Muscle layer of colon (tissue), 2 donors: Measurements from ENCODE around the gene AP4E1.
"Not testable (repeated sequence)": the region's sequence is repeated elsewhere in the genome, so short reads cannot be mapped to it uniquely, and the experiment has no call there.

Experiments used
- H3K27ac ChIP-seq: one replicate; pipeline ENCODE4 v1.7.0; 2013; ENCODE audit warnings: low read depth, mild to moderate bottlenecking, low read length, moderate library complexity
- H3K27me3 ChIP-seq, 2 donors: one replicate each; pipeline ENCODE4 v1.7.0; 2013; ENCODE audit warnings: low read length in 2 of 2, mild to moderate bottlenecking in 2 of 2; ENCODE audit not compliant: insufficient read depth in 2 of 2, control insufficient read depth in 1 of 2
- H3K36me3 ChIP-seq: one replicate; pipeline ENCODE4 v1.7.0; 2013; ENCODE audit warnings: mild to moderate bottlenecking, low read length; ENCODE audit not compliant: insufficient read depth
- H3K4me1 ChIP-seq: one replicate; pipeline ENCODE4 v1.7.0; 2013; ENCODE audit warnings: mild to moderate bottlenecking, low read length; ENCODE audit not compliant: insufficient read depth
- H3K4me3 ChIP-seq, 2 donors: one replicate each; pipeline ENCODE4 v1.7.0; 2013; ENCODE audit warnings: low read length in 2 of 2, low read depth in 1 of 2, mild to moderate bottlenecking in 1 of 2, moderate library complexity in 1 of 2
- H3K9ac ChIP-seq: one replicate; pipeline ENCODE4 v1.7.0; 2013; ENCODE audit warnings: low read length
- H3K9me3 ChIP-seq: one replicate; pipeline ENCODE4 v1.7.0; 2013; ENCODE audit warnings: mild to moderate bottlenecking, low read length
- donor health status: abdominal sarcoma.
- donor health status: Adenocarcinoma of cecum.

The AP4E1 gene

DNA sequence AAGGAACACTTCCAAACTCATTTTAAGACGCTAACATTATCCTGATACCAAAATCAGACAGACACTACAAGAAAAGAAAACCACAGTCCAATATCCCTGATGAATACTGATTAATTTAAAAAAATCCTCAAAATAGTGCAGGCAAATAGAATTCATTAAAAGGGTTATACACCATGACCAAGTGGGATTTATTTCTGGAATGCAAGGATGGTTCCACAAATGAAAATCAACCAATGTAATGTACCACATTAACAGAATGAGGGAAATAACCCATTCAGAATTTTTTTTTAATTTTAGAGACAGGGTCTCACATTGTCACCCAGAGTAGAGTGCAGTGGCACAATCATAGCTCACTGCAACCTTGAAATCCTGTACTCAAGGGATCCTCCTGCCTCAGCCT lies 17.3 kb upstream of the AP4E1 start:
- H3K9me3 ChIP-seq, result no peaks in the 10 kb centered on the region
- no peaks in the 10 kb centered on the region for H3K27me3 ChIP-seq

DNA sequence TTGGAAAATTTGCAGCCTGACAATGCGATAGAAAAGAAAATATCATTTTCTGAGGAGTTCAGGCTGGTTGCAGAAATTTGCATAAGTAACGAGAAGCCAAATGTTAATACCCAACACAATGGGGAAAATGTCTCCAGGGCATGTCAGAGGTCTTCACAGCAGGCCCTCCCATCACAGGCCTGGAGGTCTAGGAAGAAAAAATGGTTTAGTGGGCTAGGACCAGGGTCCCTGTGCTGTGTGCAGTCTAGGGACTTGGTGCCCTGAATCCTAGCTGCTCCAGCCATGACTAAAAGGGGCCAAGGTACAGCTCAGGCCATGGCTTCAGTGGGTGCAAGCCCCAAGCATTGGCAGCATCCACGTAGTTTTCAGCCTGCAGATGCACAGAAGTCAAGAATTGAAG lies 14.5 kb upstream of the AP4E1 start:
- no peak overlapping the region for H3K4me3 ChIP-seq
- H3K27me3 ChIP-seq, result no peaks in the 10 kb centered on the region

More for the DNA sequence above, 17.3 kb upstream of the AP4E1 start:
- Histone ChIP-seq H3K4me1 (no peaks in the 10 kb centered on the region), H3K9ac (no peak overlapping the region), H3K27ac (no peak overlapping the region), H3K4me3 (no peak overlapping the region), H3K36me3 (no peaks in the 10 kb centered on the region)

DNA sequence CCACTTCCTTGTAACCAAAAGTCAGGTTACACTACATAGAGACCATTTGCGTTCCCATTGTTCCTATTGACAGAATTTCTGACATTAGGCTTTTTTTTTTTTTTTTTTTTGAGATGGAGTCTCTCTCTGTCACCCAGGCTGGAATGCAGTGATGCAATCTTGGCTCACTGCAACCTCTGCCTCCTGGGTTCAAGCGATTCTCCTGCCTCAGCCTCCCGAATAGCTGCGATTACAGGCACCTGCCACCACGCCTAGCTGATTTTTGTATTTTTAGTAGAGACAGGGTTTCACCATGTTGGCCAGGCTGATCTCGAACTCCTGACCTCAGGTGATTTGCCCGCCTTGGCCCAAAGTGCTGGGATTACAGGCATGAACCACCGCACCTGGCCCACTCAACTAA lies 7.1 kb upstream of the AP4E1 start:
- H3K27me3 ChIP-seq, H3K9me3 ChIP-seq, H3K4me3 ChIP-seq, H3K9ac ChIP-seq, H3K36me3 ChIP-seq, H3K27ac ChIP-seq, H3K4me1 ChIP-seq: not testable (repeated sequence)

More for the DNA sequence above, 14.5 kb upstream of the AP4E1 start:
- Histone ChIP-seq H3K9ac (no peak overlapping the region), H3K27ac (no peak overlapping the region), H3K36me3 (no peaks in the 10 kb centered on the region), H3K9me3 (no peaks in the 10 kb centered on the region), H3K4me1 (no peaks in the 10 kb centered on the region)

DNA sequence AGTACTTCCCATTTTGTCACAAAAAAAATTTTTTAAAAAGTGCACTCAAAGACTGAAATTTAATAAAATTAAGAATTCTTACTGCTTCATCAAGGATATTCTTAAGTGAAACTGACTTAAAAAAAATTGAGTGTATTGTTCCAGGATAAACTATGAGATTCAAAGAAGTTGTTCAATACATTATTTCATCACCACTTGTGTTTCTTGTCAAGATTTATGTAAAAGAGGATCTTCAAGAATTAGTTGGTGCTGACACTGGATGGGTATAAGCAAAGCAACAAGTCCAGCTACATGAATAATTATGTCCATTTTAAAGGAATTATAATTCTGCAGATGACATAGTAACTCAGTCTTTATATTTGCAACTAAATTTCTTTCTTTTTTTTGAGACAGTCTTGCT lies 4.3 kb upstream of the AP4E1 start:
- no peak overlapping the region for H3K9ac ChIP-seq
- no peaks in the 10 kb centered on the region for H3K9me3 ChIP-seq
- no peak overlapping the region for H3K27ac ChIP-seq
- H3K4me3 ChIP-seq, result no peak overlapping the region
- H3K27me3 ChIP-seq, result no peaks in the 10 kb centered on the region
- no peaks in the 10 kb centered on the region for H3K36me3 ChIP-seq
- peaks cover 5% of the 10 kb centered on the region for H3K4me1 ChIP-seq

DNA sequence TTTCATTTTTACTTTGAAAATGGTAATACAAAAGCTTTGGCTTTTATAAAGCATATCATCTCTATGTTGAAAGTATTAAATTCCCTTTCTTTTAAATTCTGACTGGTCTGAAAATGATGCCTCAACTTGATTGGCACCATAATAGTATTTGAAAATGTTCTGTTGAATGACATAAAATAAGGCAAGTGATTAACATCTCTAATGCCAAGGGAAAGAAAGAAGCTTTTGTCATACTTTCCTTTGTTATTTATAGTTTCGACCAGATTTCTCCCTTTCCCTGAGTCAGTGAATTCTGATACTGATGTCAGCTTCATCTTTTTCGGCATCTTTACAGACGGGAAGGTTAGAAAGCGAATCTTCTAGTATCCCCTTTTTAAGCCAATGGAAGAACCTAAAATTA lies 3.4 kb upstream of the AP4E1 start:
- no peaks in the 10 kb centered on the region for H3K9me3 ChIP-seq
- no peak overlapping the region for H3K4me3 ChIP-seq
- H3K36me3 ChIP-seq, result no peaks in the 10 kb centered on the region
- H3K9ac ChIP-seq, result no peak overlapping the region
- peaks cover 6% of the 10 kb centered on the region for H3K4me1 ChIP-seq
- H3K27ac ChIP-seq, result no peak overlapping the region
- no peaks in the 10 kb centered on the region for H3K27me3 ChIP-seq

DNA sequence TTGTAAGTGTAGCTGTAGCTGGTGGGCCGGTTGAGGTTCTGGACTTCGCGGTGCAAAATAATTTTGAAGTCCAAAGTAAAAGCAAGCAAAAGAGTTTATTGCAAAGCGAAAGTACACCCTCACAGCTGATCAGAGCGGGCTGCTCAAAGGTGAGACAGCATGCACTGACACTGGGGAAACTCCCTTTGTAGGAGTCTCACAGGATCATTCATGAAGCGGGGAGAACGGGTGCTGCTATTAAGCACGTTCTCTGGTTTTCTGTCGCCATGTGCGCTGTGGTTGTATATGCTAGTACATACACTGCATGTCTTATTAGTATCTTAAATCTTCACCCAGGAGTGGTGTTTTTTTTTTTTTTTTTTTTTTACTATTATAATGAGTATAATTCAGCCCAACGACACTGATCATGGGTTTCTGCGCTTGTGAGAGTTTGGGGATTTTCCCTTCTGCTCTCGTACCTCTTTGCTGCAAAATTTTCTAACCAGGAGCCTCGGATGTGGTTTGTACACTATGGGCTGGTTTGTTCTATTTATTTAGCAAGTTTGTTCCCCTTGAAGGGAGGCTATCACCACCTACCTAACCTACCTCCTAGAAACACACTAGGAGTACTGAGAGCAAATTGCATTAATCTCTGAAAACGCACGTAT lies 1.4 kb upstream of the AP4E1 start:
- Histone ChIP-seq H3K27me3 (no peaks in the 10 kb centered on the region), H3K4me1 (peaks cover 11% of the 10 kb centered on the region), H3K27ac (no peak overlapping the region), H3K4me3 (peak overlapping the region; percentile 93 to 98), H3K9me3 (no peaks in the 10 kb centered on the region), H3K36me3 (no peaks in the 10 kb centered on the region), H3K9ac (peak overlapping the region; percentile 83)

DNA sequence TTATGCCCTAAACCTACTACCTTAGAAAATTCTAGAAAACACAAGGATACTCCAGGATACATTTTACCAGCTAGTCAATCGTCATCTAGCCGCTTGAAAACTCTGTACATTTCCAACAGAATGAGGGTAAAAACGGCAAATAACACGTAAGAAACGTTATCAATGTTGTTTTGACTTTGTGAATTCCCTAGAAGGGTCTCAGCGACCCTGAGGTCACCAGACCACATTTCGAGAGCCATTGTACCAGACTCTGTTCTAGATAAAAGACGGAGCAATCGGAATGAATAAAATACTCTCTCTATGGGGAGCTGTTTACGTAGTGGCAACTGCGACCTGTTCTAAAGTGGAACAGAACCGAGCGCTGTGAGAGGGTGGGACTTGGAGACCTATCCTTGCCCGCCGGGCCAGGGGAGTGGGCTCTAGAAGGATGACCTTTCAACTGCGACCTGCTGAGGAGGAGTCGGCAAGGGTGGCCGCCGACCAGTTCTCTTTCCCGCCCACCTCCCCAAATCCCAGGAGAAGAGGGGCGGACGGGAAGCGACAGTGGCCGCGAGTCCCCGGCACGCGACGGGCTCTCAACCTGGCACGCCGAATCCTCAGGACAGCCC lies 778 bp upstream of the AP4E1 start:
- Histone ChIP-seq H3K27ac (peak overlapping the region; percentile 87), H3K4me1 (peaks cover 11% of the 10 kb centered on the region), H3K36me3 (no peaks in the 10 kb centered on the region), H3K9me3 (no peaks in the 10 kb centered on the region), H3K9ac (peak overlapping the region; percentile 83), H3K4me3 (peak overlapping the region; percentile 93 to 98), H3K27me3 (no peaks in the 10 kb centered on the region)

DNA sequence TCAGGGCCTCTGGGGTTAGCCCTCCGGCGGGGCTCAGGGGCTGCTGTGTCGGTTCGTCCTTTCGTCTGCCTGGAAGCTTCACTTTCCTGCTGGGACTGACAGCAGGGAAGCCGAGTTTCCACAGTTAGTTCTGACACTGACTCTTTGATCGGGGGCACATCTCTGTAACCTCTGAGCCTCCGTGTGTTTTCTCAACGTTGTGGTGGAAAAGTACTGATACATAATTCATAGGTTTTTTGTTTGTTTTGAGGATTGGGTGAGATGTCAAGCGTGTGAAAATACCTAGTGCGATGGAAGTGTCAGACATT lies 481 bp downstream of the AP4E1 start:
- Histone ChIP-seq H3K4me3 (peak overlapping the region; percentile 93 to 98), H3K9me3 (no peaks in the 10 kb centered on the region), H3K36me3 (no peaks in the 10 kb centered on the region), H3K4me1 (peaks cover 11% of the 10 kb centered on the region), H3K27me3 (no peaks in the 10 kb centered on the region), H3K9ac (peak overlapping the region; percentile 75), H3K27ac (peak overlapping the region; percentile 87)

DNA sequence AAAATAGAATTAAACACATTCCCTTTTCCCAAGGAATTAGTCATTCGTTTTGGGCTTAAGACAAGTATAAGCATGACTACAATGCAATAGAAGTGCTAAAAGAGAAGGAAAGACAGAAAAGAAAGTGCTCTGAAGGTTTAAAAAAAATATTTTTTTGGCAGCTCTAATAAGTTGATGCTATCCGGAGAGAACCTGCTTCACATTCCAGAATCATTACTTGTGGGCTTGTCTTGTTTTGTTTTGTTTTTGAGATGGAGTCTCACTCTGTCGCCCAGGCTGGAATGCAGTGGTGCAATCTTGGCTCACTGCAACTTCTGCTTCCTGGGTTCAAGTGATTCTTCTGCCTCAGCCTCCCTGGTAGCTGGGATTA lies 1.9 kb downstream of the AP4E1 start:
- not testable (repeated sequence) for H3K27ac ChIP-seq, H3K9ac ChIP-seq

DNA sequence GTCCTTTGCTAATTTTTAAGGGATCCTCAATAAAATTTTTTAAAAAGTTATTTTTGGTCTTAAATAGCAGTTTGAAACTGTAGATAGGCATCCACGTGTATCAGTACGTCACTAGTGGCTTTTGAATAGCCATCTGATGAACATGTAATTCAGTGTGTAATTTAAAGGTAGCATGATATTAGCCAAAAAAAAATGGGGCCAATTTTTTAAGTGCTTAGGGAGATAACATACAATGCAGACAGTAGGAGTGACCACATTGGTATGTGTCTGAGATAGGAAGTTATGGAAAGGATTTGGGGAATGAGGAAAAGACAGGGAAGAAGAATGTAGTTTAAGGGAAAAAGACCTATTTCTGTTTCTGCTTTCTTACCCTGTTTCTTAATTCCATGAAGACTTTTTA lies 2.5 kb downstream of the AP4E1 start:
- Histone ChIP-seq H3K36me3 (no peaks in the 10 kb centered on the region), H3K4me3 (no peak overlapping the region)

More for the DNA sequence above, 1.9 kb downstream of the AP4E1 start:
- not testable (repeated sequence) for H3K4me3 ChIP-seq, H3K27me3 ChIP-seq, H3K9me3 ChIP-seq, H3K36me3 ChIP-seq
- H3K4me1 ChIP-seq, result peaks cover 11% of the 10 kb centered on the region

DNA sequence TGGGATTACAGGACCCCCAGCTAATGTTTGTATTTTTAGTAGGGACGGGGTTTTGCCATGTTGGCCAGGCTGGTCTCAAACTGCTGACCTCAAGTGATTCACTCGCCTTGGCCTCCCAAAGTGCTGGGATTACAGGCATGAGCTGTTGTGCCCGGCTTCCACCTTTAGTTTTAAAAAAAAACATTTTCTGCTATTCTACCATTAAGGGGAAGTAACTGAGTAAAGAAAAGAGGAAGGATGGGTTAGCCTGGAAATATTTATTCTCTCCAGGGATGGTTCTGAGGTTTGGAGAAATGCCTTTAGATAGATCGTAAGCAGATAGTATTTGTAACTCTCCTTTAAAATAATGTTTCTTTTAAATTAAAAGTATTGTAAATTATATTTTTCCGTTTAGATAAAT lies 3.1 kb downstream of the AP4E1 start:
- H3K4me3 ChIP-seq, result no peak overlapping the region
- peaks cover 11% of the 10 kb centered on the region for H3K4me1 ChIP-seq
- H3K9me3 ChIP-seq, result no peaks in the 10 kb centered on the region
- no peak overlapping the region for H3K27ac ChIP-seq
- no peak overlapping the region for H3K9ac ChIP-seq
- H3K27me3 ChIP-seq, result no peaks in the 10 kb centered on the region
- no peaks in the 10 kb centered on the region for H3K36me3 ChIP-seq

More for the DNA sequence above, 2.5 kb downstream of the AP4E1 start:
- peaks cover 11% of the 10 kb centered on the region for H3K4me1 ChIP-seq
- no peak overlapping the region for H3K9ac ChIP-seq
- H3K27me3 ChIP-seq, result no peaks in the 10 kb centered on the region
- H3K27ac ChIP-seq, result no peak overlapping the region
- H3K9me3 ChIP-seq, result no peaks in the 10 kb centered on the region

DNA sequence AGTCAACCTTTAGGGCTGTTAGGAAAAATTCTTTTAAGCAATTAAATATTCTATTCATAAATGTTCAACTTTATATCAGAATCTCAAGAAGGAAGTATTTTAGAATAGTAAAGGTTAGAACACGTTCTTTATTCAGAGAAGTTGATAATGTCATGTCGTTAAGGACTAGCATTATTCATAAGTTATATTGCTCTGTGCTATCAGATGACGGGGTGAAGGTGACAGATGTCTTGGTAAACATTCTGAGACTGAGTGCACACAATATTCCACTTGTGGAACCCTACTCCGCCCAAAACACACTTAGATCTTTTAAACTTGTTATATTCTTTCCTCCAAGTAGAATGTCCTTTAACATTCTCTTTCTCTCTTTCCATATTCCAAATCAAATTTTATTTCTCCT lies 7.9 kb downstream of the AP4E1 start:
- peaks cover 5% of the 10 kb centered on the region for H3K36me3 ChIP-seq
- H3K4me3 ChIP-seq, result no peak overlapping the region
- H3K4me1 ChIP-seq, result no peaks in the 10 kb centered on the region
- no peak overlapping the region for H3K9ac ChIP-seq
- H3K27me3 ChIP-seq, result no peaks in the 10 kb centered on the region
- no peak overlapping the region for H3K27ac ChIP-seq
- H3K9me3 ChIP-seq, result no peaks in the 10 kb centered on the region
